ENCODE data around the gene FANCC.
"Not testable (repeated sequence)": the region's sequence is repeated elsewhere in the genome, so short reads cannot be mapped to it uniquely, and the experiment has no call there.

The FANCC gene

GRCh38 chr9:95225076-95225725 lies 92.3 kb downstream of the FANCC start:
- no peak for DNase-seq

DNA sequence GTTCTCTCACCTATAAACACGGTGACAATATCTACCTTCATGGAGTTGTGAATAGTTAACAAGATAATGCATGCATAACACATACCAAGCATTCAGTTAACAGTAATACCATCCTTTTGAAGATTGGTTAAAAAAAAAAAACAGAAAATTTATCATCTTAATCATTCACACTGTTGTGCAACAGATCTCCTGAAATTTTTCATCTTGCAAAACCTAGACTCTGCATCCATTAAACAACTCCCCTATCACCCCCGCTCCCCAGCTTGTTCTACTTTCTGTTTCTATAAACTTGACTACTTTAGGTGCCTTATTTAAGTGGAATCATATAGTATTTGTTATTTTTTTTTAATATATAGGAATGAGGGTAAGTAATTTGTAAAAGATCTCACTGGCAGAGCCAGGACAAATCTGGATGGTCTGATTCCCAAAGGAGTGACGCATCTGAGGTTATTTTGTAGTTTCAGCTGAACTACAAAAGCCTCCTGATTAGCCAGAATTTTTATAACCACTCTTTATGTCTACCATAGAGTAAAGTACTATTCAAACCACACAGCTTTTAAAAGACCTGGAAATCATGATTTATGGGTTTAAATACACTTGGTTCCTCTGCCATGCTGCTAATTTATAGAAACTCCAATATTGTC lies 93.0 kb downstream of the FANCC start:
- peak; percentile 17 for DNase-seq

GRCh38 chr9:95220352-95220751 lies 97.2 kb downstream of the FANCC start:
- not testable (repeated sequence) for DNase-seq

GRCh38 chr9:95218773-95219172 lies 98.7 kb downstream of the FANCC start:
- DNase-seq: no peak

DNA sequence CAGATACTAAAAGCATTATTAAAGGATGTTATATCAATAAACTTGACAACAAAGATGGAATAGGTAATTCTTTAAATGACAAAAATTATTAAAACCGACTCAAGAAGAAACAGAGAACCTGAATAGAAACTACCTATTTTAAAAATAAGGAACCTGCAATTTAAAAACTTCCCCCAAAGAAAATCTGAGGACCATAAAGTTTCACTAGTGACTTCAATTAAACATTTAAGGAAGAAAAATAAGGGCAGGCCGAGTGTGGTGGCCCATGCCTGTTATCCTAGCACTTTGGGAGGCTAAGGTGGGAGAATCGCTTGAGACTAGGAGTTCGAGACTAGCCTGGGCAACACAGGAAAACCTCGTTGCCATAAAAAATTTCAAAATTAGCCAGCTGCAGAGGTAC lies 99.6 kb downstream of the FANCC start:
- no peak for DNase-seq

DNA sequence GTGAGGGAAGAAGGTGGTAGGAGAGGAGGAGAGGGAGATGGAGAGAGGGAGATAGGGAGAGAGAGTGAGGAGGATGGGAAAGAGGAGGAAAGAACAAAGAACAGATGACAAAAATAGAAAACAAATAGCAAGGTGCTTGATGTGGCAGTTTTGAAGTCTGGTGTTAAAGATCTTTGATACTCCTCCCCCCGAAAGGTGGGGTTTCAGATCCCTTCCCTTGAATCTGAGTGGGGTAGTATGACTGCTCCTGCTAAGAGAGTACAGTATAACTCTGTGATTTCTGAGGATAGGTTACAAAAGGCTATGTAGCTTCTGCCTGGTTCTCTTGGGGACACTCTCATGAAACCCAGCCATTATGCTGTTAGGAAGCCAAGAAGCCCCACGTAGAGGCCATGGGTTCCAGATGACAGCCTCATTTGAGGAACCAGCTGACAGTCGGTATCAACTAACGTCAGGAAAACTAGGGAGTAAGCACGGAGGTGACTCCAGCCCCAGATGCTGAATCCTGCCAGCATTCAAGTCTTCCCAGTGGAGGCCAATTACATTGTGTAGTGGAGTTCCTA lies 102.1 kb downstream of the FANCC start:
- no peak for DNase-seq

GRCh38 chr9:95213117-95213516 lies 104.4 kb downstream of the FANCC start:
- DNase-seq: peak; percentile 17

- DNase-seq: peak; percentile 37
These were observed 106.5 kb downstream of the FANCC start for GRCh38 chr9:95211028-95211427.

DNA sequence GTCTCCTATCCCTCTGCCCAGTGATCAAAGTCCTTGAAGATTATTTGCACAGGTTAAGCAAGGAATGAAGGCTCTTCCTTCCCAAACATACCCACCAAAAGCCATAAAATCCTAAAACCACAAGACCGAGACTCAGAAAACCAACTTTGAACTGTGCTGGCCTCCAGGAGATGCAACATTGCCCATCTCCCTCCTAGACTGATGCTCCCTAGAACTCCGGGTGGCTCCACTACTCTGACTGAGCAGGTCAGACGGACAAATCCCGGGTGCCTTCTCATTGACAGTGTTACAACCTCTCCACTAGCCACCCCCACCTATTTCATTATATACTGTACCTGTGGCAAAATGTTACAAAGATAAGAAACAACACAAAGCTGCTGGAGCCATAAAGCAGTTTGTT lies 110.1 kb downstream of the FANCC start:
- no peak for DNase-seq

- no peak for DNase-seq
These were observed 111.4 kb downstream of the FANCC start for GRCh38 chr9:95206143-95206542.

DNA sequence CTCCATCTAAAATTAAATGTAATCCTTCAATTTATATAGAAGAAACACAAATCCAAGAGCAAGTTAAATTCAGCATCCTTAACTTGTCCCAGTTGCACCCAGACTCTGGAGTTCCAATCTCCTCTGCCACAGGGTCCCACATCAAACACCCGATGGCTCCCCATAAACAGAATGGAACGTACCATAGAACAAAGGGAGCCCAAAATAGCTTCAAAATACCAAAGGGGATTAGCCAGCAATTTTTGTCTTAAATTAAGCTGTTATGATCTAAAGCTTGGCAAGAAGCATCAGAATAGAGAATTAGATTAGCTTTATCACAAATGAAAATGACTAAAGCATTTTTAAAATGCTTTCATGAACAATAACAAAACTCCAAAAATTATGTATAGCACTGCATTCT lies 112.8 kb downstream of the FANCC start:
- no peak for DNase-seq

DNA sequence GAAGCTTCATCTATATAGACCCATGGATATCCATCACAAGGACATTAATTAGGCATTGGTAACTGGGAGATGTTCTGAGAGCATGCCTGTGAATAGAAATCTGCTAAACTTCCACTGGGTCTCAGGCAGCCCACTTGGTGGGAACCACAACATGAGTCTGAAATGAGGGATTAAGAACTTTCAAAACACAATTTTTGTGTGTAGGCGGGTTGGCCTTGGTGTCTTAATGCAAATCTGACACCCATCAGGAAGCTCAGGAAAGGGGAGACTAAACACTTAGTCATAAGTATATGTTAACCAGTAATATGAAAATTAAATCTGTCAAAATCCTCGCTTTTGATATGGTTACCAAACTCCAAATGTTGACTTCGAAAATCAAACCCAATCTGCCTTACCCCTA lies 113.2 kb downstream of the FANCC start:
- no peak for DNase-seq

DNA sequence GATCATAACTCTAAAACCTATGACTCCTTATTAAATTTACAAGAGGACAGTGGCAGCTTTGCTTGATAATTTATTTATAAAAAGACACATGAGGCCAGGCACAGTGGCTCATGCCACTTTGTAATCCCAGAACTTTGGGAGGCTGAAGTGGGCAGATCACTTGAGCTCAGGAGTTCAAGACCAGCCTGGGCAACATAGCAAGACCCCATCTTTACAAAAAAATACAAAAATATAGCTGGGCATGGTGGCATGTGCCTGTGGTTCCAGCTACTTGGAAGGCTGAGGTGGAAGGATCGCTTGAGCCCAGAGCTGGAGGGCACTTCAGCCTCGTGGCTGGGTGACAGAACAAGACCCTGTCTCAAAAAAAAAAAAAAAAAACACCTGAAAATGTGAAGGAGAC lies 114.5 kb downstream of the FANCC start:
- not testable (repeated sequence) for DNase-seq

DNA sequence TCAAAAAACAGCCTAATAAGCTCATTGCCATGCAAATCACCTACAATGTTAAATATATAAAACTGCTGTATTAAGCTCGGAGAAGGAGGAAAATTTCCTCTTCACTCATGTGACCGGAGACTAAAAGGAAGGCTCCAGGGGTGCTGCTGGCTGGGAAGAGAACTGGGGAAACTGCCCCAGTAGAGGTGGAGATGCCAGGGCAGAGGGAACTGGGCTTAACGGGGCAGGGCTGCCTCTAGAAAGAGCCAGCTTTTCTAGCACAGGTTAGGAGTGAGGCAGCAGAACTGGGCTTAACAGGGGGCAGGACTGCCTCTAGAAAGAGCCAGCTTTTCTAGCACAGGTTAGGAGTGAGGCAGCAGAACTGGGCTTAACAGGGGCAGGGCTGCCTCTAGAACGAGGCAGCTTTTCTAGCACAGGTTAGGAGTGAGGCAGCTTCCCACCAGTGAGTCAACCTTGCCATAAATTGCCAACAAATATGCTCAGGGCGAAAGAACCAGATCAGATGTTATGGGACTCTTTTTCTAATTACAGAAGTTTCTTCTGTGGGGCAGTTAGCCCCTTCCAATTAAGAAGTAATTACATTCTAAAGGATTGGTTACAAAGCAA lies 115.3 kb downstream of the FANCC start:
- DNase-seq: no peak

DNA sequence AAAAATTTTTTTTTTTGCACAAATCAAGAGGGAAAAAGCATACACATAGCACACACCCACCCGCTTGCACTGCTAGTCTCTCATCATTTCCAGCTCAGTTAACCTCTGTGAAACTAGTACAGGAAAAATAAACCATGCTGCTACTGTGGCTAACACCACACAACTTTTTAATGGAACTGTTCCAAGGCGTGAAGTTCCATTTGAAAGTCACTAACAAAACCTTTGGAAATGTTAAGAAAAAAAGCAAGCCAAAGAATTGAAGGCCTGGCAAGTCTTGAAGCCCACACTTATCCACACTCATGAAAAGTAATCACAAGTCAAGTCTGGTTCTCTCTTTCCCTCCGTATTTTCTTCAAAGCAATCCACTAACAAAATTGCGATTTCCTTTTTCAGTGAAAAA lies 116.3 kb downstream of the FANCC start:
- no peak for DNase-seq

GRCh38 chr9:95197692-95198271 lies 119.7 kb downstream of the FANCC start:
- DNase-seq: no peak

DNA sequence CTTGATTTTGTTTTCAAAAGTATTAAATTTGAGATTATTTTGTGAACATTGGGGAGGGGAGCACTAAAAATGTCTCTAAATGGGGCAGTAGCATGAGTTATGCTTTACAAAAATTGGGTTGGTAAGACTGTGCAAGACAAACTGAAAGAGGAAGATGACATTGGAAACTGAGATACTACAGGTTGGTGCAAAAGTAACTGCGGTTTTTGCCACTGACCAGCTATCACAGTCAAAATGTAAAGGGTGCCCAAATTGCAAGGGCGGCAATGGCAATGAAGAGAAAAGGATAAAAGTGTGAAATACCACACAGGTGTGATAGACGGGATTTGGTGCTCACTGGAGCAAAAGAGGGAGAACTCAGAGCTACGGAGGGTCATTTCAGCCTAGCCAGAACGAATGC lies 124.0 kb downstream of the FANCC start:
- DNase-seq: no peak

- DNase-seq: no peak
These were observed 124.4 kb downstream of the FANCC start for GRCh38 chr9:95193067-95193466.

- DNase-seq: no peak
These were observed 124.9 kb downstream of the FANCC start for GRCh38 chr9:95192631-95193030.

GRCh38 chr9:95190413-95190812 lies 127.1 kb downstream of the FANCC start:
- no peak for DNase-seq

GRCh38 chr9:95189251-95190098 lies 128.0 kb downstream of the FANCC start:
- peak; percentile 35 for DNase-seq

DNA sequence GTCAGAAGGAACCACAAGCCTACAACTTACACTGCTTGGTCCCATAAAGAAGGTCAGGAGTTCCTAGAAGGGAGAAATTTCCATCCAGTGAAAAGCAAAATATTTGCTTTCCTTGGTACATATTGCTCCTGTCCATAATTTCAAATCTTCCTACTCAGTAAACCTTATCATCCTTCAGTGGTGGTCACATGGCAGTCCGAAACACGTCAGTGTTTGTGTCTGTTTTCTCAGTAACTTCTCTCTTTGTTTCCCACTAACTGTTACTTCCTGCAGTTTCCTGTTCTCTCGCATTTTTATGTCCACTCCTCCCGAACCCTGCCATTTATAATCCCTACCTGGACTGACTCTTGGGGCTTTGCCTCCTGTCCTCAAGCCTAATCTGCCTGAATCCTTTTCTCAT lies 129.1 kb downstream of the FANCC start:
- DNase-seq: peak; percentile 54

- DNase-seq: peak; percentile 59
These were observed 131.6 kb downstream of the FANCC start for GRCh38 chr9:95185956-95186355.
